IMR-90 (cell line): ENCODE results near the gene CHRM3. TPM values are rescaled to one million over a fixed set of nuclear protein-coding genes. Genes with fewer than 3 reads are reported as not detected.

ENCODE experiments used
- ATAC-seq: fragments of 200-7000 bp; cut with Tn5 transposase; 2 replicates; pipeline ENCODE4 v1.9.1; 2020; ENCODE audit warnings: low read depth, mild to moderate bottlenecking, moderate library complexity
- BruUV-seq: library from RNA; stranded (reverse); fragments of 400-500 nt; replicated peaks from 2 replicates; lab custom pipeline; 2021; lab: Mats Ljungman, UMichigan
- CTCF ChIA-PET: fragments of 300-600 bp; formaldehyde crosslinking; extraction: SDS; loops from one replicate; lab custom pipeline; 2021; ENCODE audit warnings: antibody characterized with exemption; lab: Yijun Ruan, JAX
- POLR2A ChIA-PET: fragments of 300-600 bp; sonication (Branson Sonifier 250); formaldehyde crosslinking; loops from one replicate; lab custom pipeline; 2022; ENCODE audit warnings: antibody characterized with exemption; ENCODE audit not compliant: unreplicated experiment; lab: Charles Lee
- DNase-seq: peaks from one replicate; pipeline ENCODE4 v3.0.0; 2013
- H2AFZ ChIP-seq: replicated peaks from 2 replicates; pipeline ENCODE3; 2013; ENCODE audit warnings: low read length, mild to moderate bottlenecking; ENCODE audit not compliant: poor library complexity
- H2AK5ac ChIP-seq: 2 replicates; pipeline ENCODE4 v1.6.1; 2013; ENCODE audit warnings: low read depth, low read length, inconsistent platforms
- H2AK9ac ChIP-seq: replicated peaks from 2 replicates; pipeline ENCODE3; 2013; ENCODE audit warnings: mild to moderate bottlenecking, low read depth, low read length, moderate library complexity; ENCODE audit not compliant: poor library complexity
- H2BK120ac ChIP-seq: 2 replicates; pipeline ENCODE4 v1.6.1; 2013; ENCODE audit warnings: low read depth, low read length, inconsistent platforms
- H2BK15ac ChIP-seq: 3 replicates; pipeline ENCODE4 v1.6.1; 2013; ENCODE audit warnings: low read depth, low read length, inconsistent platforms
- H2BK20ac ChIP-seq: 2 replicates; pipeline ENCODE4 v1.6.1; 2013; ENCODE audit warnings: low read depth, mild to moderate bottlenecking, inconsistent platforms, low read length, moderate library complexity
- H2BK5ac ChIP-seq: 2 replicates; pipeline ENCODE4 v1.6.1; 2013; ENCODE audit warnings: mild to moderate bottlenecking, low read depth, low read length, inconsistent platforms; ENCODE audit not compliant: poor library complexity, severe bottlenecking
- H3K14ac ChIP-seq: replicated peaks from 2 replicates; pipeline ENCODE4 v1.6.1; 2013; ENCODE audit warnings: low read depth, low read length, inconsistent platforms
- H3K18ac ChIP-seq: 2 replicates; pipeline ENCODE4 v1.6.1; 2013; ENCODE audit warnings: low read depth, low read length, control low read depth
- H3K23ac ChIP-seq: 2 replicates; pipeline ENCODE4 v1.6.1; 2013; ENCODE audit warnings: low read depth, low read length, inconsistent platforms
- H3K27ac ChIP-seq: 2 replicates; pipeline ENCODE4 v1.5.1; 2013; ENCODE audit warnings: mild to moderate bottlenecking, control low read depth, low read length; ENCODE audit not compliant: insufficient read depth
- H3K27me3 ChIP-seq: 2 replicates; pipeline ENCODE4 v1.6.1; 2013; ENCODE audit warnings: low read length; ENCODE audit not compliant: control insufficient read depth, insufficient read depth
- H3K36me3 ChIP-seq: 2 replicates; pipeline ENCODE4 v1.6.1; 2013; ENCODE audit warnings: low read length, mixed read lengths; ENCODE audit not compliant: control insufficient read depth, insufficient read depth
- H3K4ac ChIP-seq: 2 replicates; pipeline ENCODE4 v1.6.1; 2013; ENCODE audit warnings: low read depth, low read length, inconsistent platforms
- H3K4me1 ChIP-seq: 2 replicates; pipeline ENCODE4 v1.6.1; 2013; ENCODE audit warnings: low read length, mixed read lengths; ENCODE audit not compliant: control insufficient read depth, insufficient read depth
- H3K4me2 ChIP-seq: 2 replicates; pipeline ENCODE4 v1.6.1; 2013; ENCODE audit warnings: low read depth, mild to moderate bottlenecking, control low read depth, low read length, moderate library complexity
- H3K4me3 ChIP-seq: 2 replicates; pipeline ENCODE4 v1.5.1; 2013; ENCODE audit warnings: low read depth, mild to moderate bottlenecking, control low read depth, low read length, moderate library complexity; ENCODE audit not compliant: insufficient read depth
- H3K56ac ChIP-seq: 2 replicates; pipeline ENCODE4 v1.6.1; 2013; ENCODE audit warnings: low read length, inconsistent platforms; ENCODE audit not compliant: insufficient read depth; ENCODE audit errors: extremely low read depth
- H3K79me1 ChIP-seq, 2 experiments: 2 replicates each; pipeline ENCODE4 v1.6.1; 2013; ENCODE audit warnings: low read length in 2 of 2, inconsistent platforms in 1 of 2, low read depth in 1 of 2
- H3K9ac ChIP-seq: 2 replicates; pipeline ENCODE4 v1.6.1; 2013; ENCODE audit warnings: low read depth, low read length, control low read depth
- H3K9me1 ChIP-seq: 2 replicates; pipeline ENCODE4 v1.6.1; 2013; ENCODE audit warnings: low read length, inconsistent platforms; ENCODE audit not compliant: insufficient read depth
- H3K9me3 ChIP-seq: 2 replicates; pipeline ENCODE4 v1.6.1; 2013; ENCODE audit warnings: low read length; ENCODE audit not compliant: control insufficient read depth, insufficient read depth
- H4K20me1 ChIP-seq: 2 replicates; pipeline ENCODE4 v1.6.1; 2013; ENCODE audit warnings: low read length, inconsistent platforms; ENCODE audit not compliant: insufficient read depth
- H4K5ac ChIP-seq: 2 replicates; pipeline ENCODE4 v1.6.1; 2013; ENCODE audit warnings: mild to moderate bottlenecking, low read depth, low read length, control low read depth
- H4K8ac ChIP-seq, 2 experiments: 2 replicates each; pipeline ENCODE4 v1.6.1; 2013; ENCODE audit warnings: low read depth in 2 of 2, low read length in 2 of 2, control low read depth in 1 of 2, inconsistent platforms in 1 of 2
- H4K91ac ChIP-seq: 2 replicates; pipeline ENCODE4 v1.6.1; 2013; ENCODE audit warnings: low read depth, low read length, inconsistent platforms; ENCODE audit not compliant: insufficient read depth
- MAFK ChIP-seq: IDR thresholded peaks from 2 replicates; pipeline ENCODE4 v1.6.1; 2012; ENCODE audit warnings: low read depth, low read length, improper control_type of control experiment
- USF2 ChIP-seq: fragments of 150-350 bp; IDR thresholded peaks from 2 replicates; pipeline ENCODE4 v1.6.1; 2017; ENCODE audit warnings: mild to moderate bottlenecking, antibody characterized with exemption, low read length, low read depth
- WGBS, 2 experiments: methylation state at CpG; one replicate each; pipeline versions ENCODE4 v1.1.5 to v1.1.7; 2013; ENCODE audit warnings: missing lambda C conversion rate in 2 of 2; ENCODE audit not compliant: insufficient read length in 1 of 2; ENCODE audit errors: extremely low coverage in 2 of 2; 5-methylcytosine and 5-hydroxymethylcytosine counted together
- dilution Hi-C: fragments of 300-500 bp; cut with HindIII; formaldehyde crosslinking; loops from one replicate; pipeline ENCODE4 v1.14.3; 2018; ENCODE audit warnings: low sequenced_read_pairs; ENCODE audit not compliant: unreplicated experiment
- in situ Hi-C: fragments of 300-500 bp; cut with MboI; formaldehyde crosslinking; loops from 3 replicates; pipeline ENCODE4 v1.14.3; 2019; ENCODE audit warnings: low sequenced_read_pairs, inconsistent platforms, mixed read lengths
- intact Hi-C: fragments of 100-400 bp; cut with micrococcal nuclease; formaldehyde crosslinking; loops from 2 replicates; pipeline ENCODE4 v1.10.0; 2022
- polyA plus RNA-seq, 3 experiments: library from polyadenylated mRNA; depleted of rRNA; stranded (reverse); fragments of >200 nt; gene quantifications; 2 replicates each; pipeline ENCODE4 v1.2.3, GENCODE V29; 2012; ENCODE audit warnings: low replicate concordance in 1 of 3
- total RNA-seq: library from RNA; depleted of rRNA; stranded (reverse); fragments of >200 nt; gene quantifications from 2 replicates; pipeline ENCODE4 v1.2.3, GENCODE V29; 2012

The CHRM3 gene
- total and polyA plus RNA-seq, 2 of the 4 experiments (the other 2 are of a cell fraction), result not detected

- Histone ChIP-seq H3K14ac (no peak overlapping the region), H3K9me1 (no peaks in the 10 kb centered on the region), H4K20me1 (no peaks in the 10 kb centered on the region), H3K9me3 (peaks cover 6% of the 10 kb centered on the region), H3K18ac (no peak overlapping the region), H4K5ac (no peak overlapping the region), H3K79me1 (no peaks in the 10 kb centered on the region), H3K27ac (no peak overlapping the region), H3K23ac (no peak overlapping the region), H2BK120ac (no peak overlapping the region), H4K8ac (no peak overlapping the region), H3K4ac (no peak overlapping the region), H2AK9ac (no peak overlapping the region), H2AK5ac (no peak overlapping the region), H3K36me3 (no peaks in the 10 kb centered on the region), H3K27me3 (no peaks in the 10 kb centered on the region), H4K91ac (no peak overlapping the region), H3K4me3 (no peak overlapping the region), H3K56ac (no peak overlapping the region), H3K9ac (no peak overlapping the region), H2BK15ac (no peak overlapping the region), H3K4me2 (no peak overlapping the region), H2BK20ac (no peak overlapping the region), H2BK5ac (no peak overlapping the region), H3K4me1 (no peaks in the 10 kb centered on the region), H2AFZ (no peak overlapping the region)
- TF ChIP-seq USF2 (no peak), MAFK (no peak)
- intact Hi-C loops (no loop called here), dilution Hi-C loops (no loop called here), in situ Hi-C loops (no loop called here)
- no TSS peak for BruUV-seq
- CTCF ChIA-PET, result no interaction called here
- DNase-seq, result no peak
- no CpG with 5 or more reads among the region's 1 CpG for WGBS, 2 experiments
- POLR2A ChIA-PET, result no interaction called here
- ATAC-seq, result no peak
These were observed 32.1 kb upstream of the CHRM3 start for GRCh38 chr1:239354231-239354630.
